GM21381 (cell line): Measurements from ENCODE around the gene RGS3.

Experiments
- ATAC-seq: cut with Tn5 transposase; IDR thresholded peaks from one replicate; pipeline ENCODE4 v1.9.1; 2021; ENCODE audit warnings: mild to moderate bottlenecking, moderate library complexity; ENCODE audit not compliant: unreplicated experiment

The RGS3 gene

GRCh38 chr9:113614843-113615648, 151.5 kb downstream of the RGS3 start:
- no peak for ATAC-seq

DNA sequence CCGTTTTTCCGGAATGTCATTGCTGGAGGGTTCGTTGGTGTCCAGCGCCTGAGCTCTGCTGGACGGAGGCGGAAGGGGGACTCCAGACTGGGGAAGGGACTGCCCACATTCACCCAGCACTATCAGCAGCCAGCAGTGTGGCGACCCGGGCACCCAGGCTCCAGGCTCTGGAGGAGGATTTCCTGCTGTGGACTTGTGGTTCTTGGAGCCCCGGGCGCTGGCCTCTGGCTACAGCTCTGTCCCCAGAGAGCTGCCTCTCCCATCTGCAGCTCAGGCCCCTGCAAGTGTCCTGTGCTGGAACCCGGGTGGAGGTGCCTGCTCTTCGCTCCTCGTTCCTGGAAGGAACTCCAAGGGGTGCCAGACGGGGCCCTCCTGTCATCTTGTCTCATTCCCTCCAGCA, 152.6 kb downstream of the RGS3 start:
- ATAC-seq: no peak

DNA sequence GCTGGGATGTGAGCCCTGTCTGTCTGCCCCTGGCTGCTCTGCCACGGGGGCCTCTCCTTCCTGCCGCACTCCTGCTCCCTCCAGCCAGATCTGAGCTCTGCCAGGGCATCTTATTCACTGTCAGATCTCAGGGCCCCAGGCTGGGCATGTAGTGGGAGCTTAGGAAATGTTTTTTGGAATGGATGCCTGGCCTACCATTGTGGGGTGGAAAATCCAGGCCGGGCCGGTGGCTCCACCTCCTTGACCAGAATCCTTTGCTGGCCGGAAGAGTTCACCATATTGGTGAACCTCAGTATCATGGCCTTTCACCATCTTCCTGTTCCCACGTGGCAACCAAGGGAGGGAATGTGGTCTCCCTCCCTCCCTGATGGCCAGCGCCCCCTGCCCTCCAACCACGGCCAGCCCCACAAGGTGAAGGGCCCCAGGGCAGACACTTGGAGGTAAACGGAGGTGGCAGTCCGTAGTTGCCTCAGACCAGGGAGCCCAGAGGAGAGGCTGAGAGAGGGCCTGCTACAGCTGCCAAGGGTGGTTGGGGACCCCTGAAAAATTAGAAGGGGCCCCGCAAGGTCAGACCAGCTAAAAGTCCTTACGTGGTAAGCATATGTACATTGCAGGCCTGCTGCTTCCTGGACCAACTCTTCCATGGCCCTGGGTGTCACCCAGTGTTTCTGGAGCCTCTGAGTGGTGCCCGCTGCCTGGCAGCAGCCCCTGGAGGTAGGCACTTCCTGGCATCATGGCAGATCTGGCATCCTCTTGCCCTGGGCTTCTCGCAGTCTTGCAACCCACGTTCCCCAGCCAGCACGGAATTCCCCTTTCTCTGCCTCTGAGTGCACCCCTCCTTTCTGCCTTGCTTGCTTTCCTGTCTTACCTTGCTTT, 153.3 kb downstream of the RGS3 start:
- ATAC-seq: no peak

GRCh38 chr9:113617550-113617949, 154.0 kb downstream of the RGS3 start:
- ATAC-seq: no peak

- no peak for ATAC-seq
Measured at GRCh38 chr9:113618836-113619490, 155.4 kb downstream of the RGS3 start.

GRCh38 chr9:113619491-113620376, 156.2 kb downstream of the RGS3 start:
- no peak for ATAC-seq

- ATAC-seq: no peak
Measured at GRCh38 chr9:113620377-113621161, 157.0 kb downstream of the RGS3 start.

- no peak for ATAC-seq
Measured at GRCh38 chr9:113621309-113621791, 157.8 kb downstream of the RGS3 start.

DNA sequence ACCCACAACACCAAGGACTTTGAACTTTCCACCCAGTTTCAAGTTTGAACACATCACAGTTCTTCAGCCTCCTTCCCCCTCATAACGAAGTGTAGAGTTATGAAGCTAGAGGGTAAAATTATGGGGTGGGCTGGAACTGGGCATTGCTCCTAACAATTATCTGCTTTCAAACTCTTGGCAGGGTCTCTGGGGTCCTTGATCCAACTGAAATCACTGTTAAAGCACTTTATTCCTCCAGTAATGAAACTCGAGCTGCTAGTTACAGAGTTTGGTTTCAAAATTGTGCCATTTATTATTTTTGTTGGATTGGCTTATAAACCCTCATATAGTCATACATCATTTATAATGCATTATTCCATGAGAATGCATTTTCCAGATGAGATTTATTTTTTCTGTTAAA, 158.5 kb downstream of the RGS3 start:
- ATAC-seq: no peak

- peak; percentile 64 for ATAC-seq
Measured at GRCh38 chr9:113622600-113623400, 159.3 kb downstream of the RGS3 start.

- ATAC-seq: no peak
Measured at GRCh38 chr9:113623851-113624485, 160.4 kb downstream of the RGS3 start.

DNA sequence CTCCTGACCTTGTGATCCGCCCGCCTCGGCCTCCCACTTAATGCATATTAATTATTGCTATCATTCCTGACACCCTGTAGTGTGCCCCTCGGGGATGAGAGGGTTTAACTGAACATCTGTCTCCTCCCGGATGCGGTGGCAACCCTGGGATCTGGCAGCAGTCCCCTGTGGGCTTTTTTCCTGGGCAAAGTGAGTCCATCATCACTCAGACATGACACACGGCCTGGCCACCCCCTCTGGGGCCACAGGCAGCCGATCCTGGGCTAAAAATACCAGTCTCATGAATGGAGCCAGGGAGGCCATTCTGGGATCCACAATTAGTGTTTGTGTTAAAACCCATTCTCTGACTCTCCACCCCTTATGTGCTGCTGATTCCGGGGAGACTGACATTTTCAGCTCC, 161.2 kb downstream of the RGS3 start:
- ATAC-seq: no peak

DNA sequence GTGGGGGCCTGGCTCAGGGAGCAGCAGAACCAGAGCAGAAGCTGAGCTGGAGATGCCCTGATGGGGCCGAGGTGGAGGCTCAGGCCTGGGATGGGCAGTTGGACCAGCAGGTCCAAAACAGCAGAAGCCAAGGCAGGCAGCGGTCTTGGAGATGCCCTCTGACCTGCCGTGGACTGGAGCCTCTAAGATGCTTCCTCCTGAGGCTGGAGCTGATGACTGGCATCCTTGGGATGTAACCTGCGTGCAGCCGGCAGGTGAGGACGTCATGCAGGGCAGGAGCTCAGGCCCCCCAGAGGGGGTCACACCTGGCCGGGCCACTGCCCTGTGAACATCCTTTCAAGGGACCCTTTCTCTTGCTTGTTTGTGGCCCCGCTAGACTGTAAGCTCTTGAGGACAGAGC, 162.0 kb downstream of the RGS3 start:
- ATAC-seq: no peak

- ATAC-seq: no peak
Measured at GRCh38 chr9:113626735-113627495, 163.4 kb downstream of the RGS3 start.

GRCh38 chr9:113628621-113629020, 165.1 kb downstream of the RGS3 start:
- ATAC-seq: no peak

GRCh38 chr9:113630386-113631136, 167.0 kb downstream of the RGS3 start:
- ATAC-seq: no peak
